GM21737 (cell line): Measurements from ENCODE around the gene GDPD4.
"Not testable (repeated sequence)": the region's sequence is repeated elsewhere in the genome, so short reads cannot be mapped to it uniquely, and the experiment has no call there.

Source experiments
- ATAC-seq: cut with Tn5 transposase; IDR thresholded peaks from one replicate; pipeline ENCODE4 v1.9.1; 2021; ENCODE audit warnings: mild to moderate bottlenecking, moderate library complexity; ENCODE audit not compliant: unreplicated experiment

The GDPD4 gene

GRCh38 chr11:77301510-77301909 is at the start of gene GDPD4:
Gene GDPD4 (minus strand): TSS chr11:77301686. CDS start chr11:77285137, 16,549 bp downstream.
- no peak for ATAC-seq

- no peak for ATAC-seq
Measured at GRCh38 chr11:77347948-77348347, 46.5 kb upstream of the GDPD4 start.

- ATAC-seq: no peak
Measured at GRCh38 chr11:77346906-77347603, 45.6 kb upstream of the GDPD4 start.

- no peak for ATAC-seq
Measured at GRCh38 chr11:77345621-77346020, 44.1 kb upstream of the GDPD4 start.

- ATAC-seq: no peak
Measured at GRCh38 chr11:77340501-77340900, 39.0 kb upstream of the GDPD4 start.

- no peak for ATAC-seq
Measured at GRCh38 chr11:77332259-77332658, 30.8 kb upstream of the GDPD4 start.

GRCh38 chr11:77325159-77325558 is 23.7 kb upstream of the GDPD4 start:
- ATAC-seq: no peak

GRCh38 chr11:77324508-77324907 is 23.0 kb upstream of the GDPD4 start:
- no peak for ATAC-seq

- no peak for ATAC-seq
Measured at GRCh38 chr11:77322926-77323590, 21.6 kb upstream of the GDPD4 start.

GRCh38 chr11:77322506-77322905 is 21.0 kb upstream of the GDPD4 start:
- ATAC-seq: no peak

- no peak for ATAC-seq
Measured at GRCh38 chr11:77320351-77320750, 18.9 kb upstream of the GDPD4 start.

GRCh38 chr11:77318600-77318999 is 17.1 kb upstream of the GDPD4 start:
- no peak for ATAC-seq

- ATAC-seq: no peak
Measured at GRCh38 chr11:77316733-77317342, 15.4 kb upstream of the GDPD4 start.

- ATAC-seq: no peak
Measured at GRCh38 chr11:77312107-77312506, 10.6 kb upstream of the GDPD4 start.

- ATAC-seq: no peak
Measured at GRCh38 chr11:77311701-77312100, 10.2 kb upstream of the GDPD4 start.

GRCh38 chr11:77310721-77311120 is 9.2 kb upstream of the GDPD4 start:
- ATAC-seq: no peak

- no peak for ATAC-seq
Measured at GRCh38 chr11:77309401-77310085, 8.1 kb upstream of the GDPD4 start.

- ATAC-seq: no peak
Measured at GRCh38 chr11:77308838-77309237, 7.4 kb upstream of the GDPD4 start.

- no peak for ATAC-seq
Measured at GRCh38 chr11:77303328-77303727, 1.8 kb upstream of the GDPD4 start.

- no peak for ATAC-seq
Measured at GRCh38 chr11:77302752-77303151, 1.3 kb upstream of the GDPD4 start.

- ATAC-seq: no peak
Measured at GRCh38 chr11:77300695-77301094, 791 bp downstream of the GDPD4 start.

GRCh38 chr11:77300028-77300427 is 1.5 kb downstream of the GDPD4 start:
- not testable (repeated sequence) for ATAC-seq
